GM23338 (cell line): ENCODE data around the gene ZNF248. TPM values are rescaled to one million over a fixed set of nuclear protein-coding genes. Genes with fewer than 3 reads are reported as not detected.

Experiments
- ATAC-seq: fragments of 200-7000 bp; cut with Tn5 transposase; 3 replicates; pipeline ENCODE4 v1.9.1; 2020
- DNase-seq: peaks from one replicate; pipeline ENCODE4 v3.0.0-alpha.2; 2015; ENCODE audit warnings: low spot score
- H2AFZ ChIP-seq: fragments of 200-600 bp; sonication (generic); 2 replicates; pipeline ENCODE4 v1.8.0; 2016; ENCODE audit warnings: antibody characterized with exemption, mild to moderate bottlenecking, moderate library complexity
- H3F3A ChIP-seq: fragments of 200-600 bp; sonication (generic); replicated peaks from 2 replicates; pipeline ENCODE4 v1.8.0; 2017; ENCODE audit warnings: antibody characterized with exemption, mixed run types, low read depth
- H3K27ac ChIP-seq: fragments of 200-600 bp; sonication (generic); 2 replicates; pipeline ENCODE4 v1.6.1; 2016; ENCODE audit warnings: low read depth
- H3K27me3 ChIP-seq: fragments of 200-600 bp; sonication (generic); 2 replicates; pipeline ENCODE4 v1.8.0; 2016; ENCODE audit warnings: mild to moderate bottlenecking, mixed run types, moderate library complexity; ENCODE audit not compliant: insufficient read depth
- H3K36me3 ChIP-seq: fragments of 200-600 bp; sonication (generic); 2 replicates; pipeline ENCODE4 v1.8.0; 2016; ENCODE audit warnings: mild to moderate bottlenecking; ENCODE audit not compliant: insufficient read depth
- H3K4me1 ChIP-seq: fragments of 200-600 bp; sonication (generic); 2 replicates; pipeline ENCODE4 v1.8.0; 2016; ENCODE audit warnings: mild to moderate bottlenecking, moderate library complexity; ENCODE audit not compliant: insufficient read depth
- H3K4me2 ChIP-seq: fragments of 200-600 bp; sonication (generic); 2 replicates; pipeline ENCODE4 v1.7.1; 2017; ENCODE audit warnings: mixed run types
- H3K4me3 ChIP-seq: fragments of 200-600 bp; sonication (generic); 2 replicates; pipeline ENCODE4 v1.6.1; 2016; ENCODE audit warnings: mixed run types
- H3K79me2 ChIP-seq: fragments of 200-600 bp; sonication (generic); replicated peaks from 2 replicates; pipeline ENCODE4 v1.8.0; 2017; ENCODE audit warnings: mild to moderate bottlenecking; ENCODE audit not compliant: insufficient read depth
- H3K9me2 ChIP-seq: fragments of 200-600 bp; sonication (generic); 2 replicates; pipeline ENCODE4 v1.8.0; 2017; ENCODE audit not compliant: insufficient read depth
- H4K20me1 ChIP-seq: fragments of 200-600 bp; sonication (generic); replicated peaks from 2 replicates; pipeline ENCODE4 v1.8.0; 2017; ENCODE audit warnings: mild to moderate bottlenecking; ENCODE audit not compliant: insufficient read depth
- H3K27ac Mint-ChIP-seq: 2 replicates; pipeline ENCODE4 v1.8.0; 2020; ENCODE audit warnings: inconsistent platforms, mild to moderate bottlenecking, moderate library complexity, mixed read lengths
- H3K27me3 Mint-ChIP-seq: 3 replicates; pipeline ENCODE4 v1.8.0; 2022; ENCODE audit warnings: low read depth, mild to moderate bottlenecking, moderate library complexity, mixed read lengths, inconsistent platforms; ENCODE audit not compliant: insufficient read depth, poor library complexity
- H3K36me3 Mint-ChIP-seq: 3 replicates; pipeline ENCODE4 v1.8.0; 2021; ENCODE audit warnings: low read depth, mild to moderate bottlenecking, inconsistent platforms, moderate library complexity, mixed read lengths
- H3K4me1 Mint-ChIP-seq: 3 replicates; pipeline ENCODE4 v1.8.0; 2020; ENCODE audit warnings: mild to moderate bottlenecking, inconsistent platforms, mixed read lengths
- H3K4me3 Mint-ChIP-seq: 3 replicates; pipeline ENCODE4 v1.8.0; 2021; ENCODE audit warnings: moderate library complexity, mild to moderate bottlenecking, inconsistent platforms, mixed read lengths
- H3K9me3 Mint-ChIP-seq: 3 replicates; pipeline ENCODE4 v1.8.0; 2020; ENCODE audit warnings: moderate library complexity, mild to moderate bottlenecking, inconsistent platforms, mixed read lengths
- CREB1 ChIP-seq: fragments of 250-450 bp; sonication (Bioruptor Pico); IDR thresholded peaks from 2 replicates; pipeline ENCODE4 v1.5.0; 2020; ENCODE audit warnings: low read depth, mild to moderate bottlenecking, moderate library complexity
- EZH2 ChIP-seq: fragments of 200-600 bp; sonication (generic); IDR thresholded peaks from one replicate; pipeline ENCODE4 v1.8.0; 2017; ENCODE audit warnings: antibody characterized with exemption, mild to moderate bottlenecking, low read depth; ENCODE audit not compliant: unreplicated experiment
- EZH2phosphoT487 ChIP-seq: fragments of 200-600 bp; sonication (generic); IDR thresholded peaks from one replicate; pipeline ENCODE4 v1.8.1; 2018; ENCODE audit warnings: antibody characterized with exemption; ENCODE audit not compliant: unreplicated experiment
- JUNB ChIP-seq: IDR thresholded peaks from one replicate; pipeline ENCODE4 v1.6.1; 2016; ENCODE audit warnings: antibody characterized with exemption; ENCODE audit not compliant: unreplicated experiment
- NANOG ChIP-seq: IDR thresholded peaks from 2 replicates; pipeline ENCODE4 v1.6.1; 2016; ENCODE audit warnings: antibody characterized with exemption, borderline replicate concordance
- POLR2AphosphoS5 ChIP-seq: IDR thresholded peaks from 2 replicates; pipeline ENCODE4 v1.6.1; 2016; ENCODE audit warnings: antibody characterized with exemption, low read depth
- STAT1 ChIP-seq: IDR thresholded peaks from one replicate; pipeline ENCODE4 v1.6.1; 2016; ENCODE audit warnings: antibody characterized with exemption; ENCODE audit not compliant: unreplicated experiment
- ZNF114 ChIP-seq: fragments of 250-450 bp; sonication (Bioruptor Pico); IDR thresholded peaks from 2 replicates; pipeline ENCODE4 v1.5.0; 2020; ENCODE audit warnings: mild to moderate bottlenecking, moderate library complexity
- ZNF331 ChIP-seq: fragments of 250-450 bp; sonication (Bioruptor Pico); IDR thresholded peaks from 2 replicates; pipeline ENCODE4 v1.5.0; 2020; ENCODE audit warnings: low read depth, mild to moderate bottlenecking, moderate library complexity
- polyA plus RNA-seq: library from polyadenylated mRNA; unstranded; fragments of >200 nt; fragmentation: Nextera tagmentation; extraction: Ambion mirVana; gene quantifications from 2 replicates; pipeline ENCODE4 v1.2.1, GENCODE V29; 2016
- total RNA-seq: library from RNA; depleted of rRNA; stranded (reverse); fragments of >200 nt; shearing (Covaris generic); gene quantifications from 2 replicates; pipeline ENCODE4 v1.2.3, GENCODE V29; 2014
- TF ChIP-seq, protein P1 (sequence below): IDR thresholded peaks from one replicate; pipeline ENCODE4 v1.6.1; 2018; ENCODE audit warnings: antibody characterized with exemption; ENCODE audit not compliant: unreplicated experiment
- TF ChIP-seq, protein P2 (sequence below): IDR thresholded peaks from 2 replicates; pipeline ENCODE4 v1.6.1; 2016; ENCODE audit warnings: antibody characterized with exemption
- TF ChIP-seq, protein P3 (sequence below), 2 experiments: fragments of 200-600 bp in 1 of 2; sonication (generic) in 1 of 2; conservative IDR thresholded peaks; 2 replicates each; pipeline versions ENCODE4 v1.5.1 to v1.6.1; 2016 to 2017; ENCODE audit warnings: antibody characterized with exemption in 2 of 2, low read depth in 2 of 2, mild to moderate bottlenecking in 2 of 2, moderate library complexity in 1 of 2

ZNF248 gene
- total and polyA plus RNA-seq, 2 experiments from 2014 or later, result 2.7 to 5.3 TPM

DNA sequence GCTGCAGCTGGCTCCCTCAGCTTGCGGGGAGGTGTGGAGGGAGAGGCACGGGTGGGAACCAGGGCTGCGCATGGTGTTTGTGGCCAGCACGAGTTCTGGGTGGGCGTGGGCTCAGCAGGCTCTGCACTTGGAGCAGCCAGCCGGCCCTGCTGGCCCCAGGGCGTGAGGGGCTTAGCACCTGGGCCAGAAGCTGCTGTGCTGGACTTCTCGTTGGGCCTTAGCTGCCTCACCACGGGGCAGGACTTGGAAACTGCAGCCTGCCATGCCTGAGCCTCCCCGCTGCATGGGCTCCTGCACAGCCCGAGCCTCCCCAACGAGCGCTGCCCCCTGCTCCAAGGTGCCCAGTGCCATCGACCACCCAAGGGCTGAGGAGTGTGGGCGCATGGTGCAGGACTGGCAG, 120.1 kb downstream of the ZNF248 start:
- Histone ChIP-seq H3K9me2 (no peaks in the 10 kb centered on the region), H3K4me1 (no peaks in the 10 kb centered on the region), H3K4me2 (no peak overlapping the region), H2AFZ (no peak overlapping the region), H3K27me3 (no peaks in the 10 kb centered on the region), H4K20me1 (no peaks in the 10 kb centered on the region), H3K27ac (no peak overlapping the region), H3K79me2 (no peaks in the 10 kb centered on the region), H3F3A (no peaks in the 10 kb centered on the region), H3K4me3 (no peak overlapping the region), H3K36me3 (no peaks in the 10 kb centered on the region)
- Mint-ChIP-seq H3K27me3 (peaks cover 4% of the 10 kb centered on the region), H3K36me3 (peaks cover 41% of the 10 kb centered on the region), H3K27ac (no peak overlapping the region), H3K4me1 (no peaks in the 10 kb centered on the region), H3K9me3 (peaks cover 95% of the 10 kb centered on the region), H3K4me3 (no peak overlapping the region)
- ATAC-seq (no peak), DNase-seq (no peak)
- TF ChIP-seq EZH2phosphoT487, result no peak

DNA sequence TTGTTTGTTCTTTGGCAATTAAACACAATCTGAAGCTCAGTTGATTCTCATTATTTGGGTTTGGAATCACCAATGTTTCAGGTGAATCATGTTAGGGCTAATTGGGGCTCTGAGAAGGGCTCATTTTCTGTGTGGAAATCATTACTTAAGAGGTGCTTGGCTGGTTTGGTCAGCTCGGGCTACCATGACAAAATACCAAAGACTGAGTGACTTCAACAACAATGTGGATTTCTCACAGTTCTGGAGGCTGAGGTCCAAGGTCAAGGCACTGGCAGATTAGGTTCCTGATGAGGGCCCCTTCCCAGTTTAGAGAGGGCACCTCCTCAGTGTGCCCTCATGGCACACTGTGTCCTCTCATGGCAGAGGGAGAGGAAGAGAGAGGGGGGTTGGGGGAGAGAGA, 121.3 kb downstream of the ZNF248 start:
- Histone ChIP-seq H3K27ac (no peak overlapping the region), H3K4me3 (no peak overlapping the region), H3K79me2 (no peaks in the 10 kb centered on the region), H3K36me3 (no peaks in the 10 kb centered on the region), H2AFZ (no peak overlapping the region), H3K27me3 (no peaks in the 10 kb centered on the region), H3F3A (no peaks in the 10 kb centered on the region), H3K4me1 (no peaks in the 10 kb centered on the region), H4K20me1 (no peaks in the 10 kb centered on the region), H3K4me2 (no peak overlapping the region), H3K9me2 (no peaks in the 10 kb centered on the region)
- ATAC-seq (no peak), DNase-seq (no peak)
- H3K36me3 Mint-ChIP-seq, result peaks cover 34% of the 10 kb centered on the region
- H3K4me3 Mint-ChIP-seq, result no peak overlapping the region
- H3K9me3 Mint-ChIP-seq, result peaks cover 91% of the 10 kb centered on the region
- H3K27ac Mint-ChIP-seq, result no peak overlapping the region
- peaks cover 4% of the 10 kb centered on the region for H3K27me3 Mint-ChIP-seq
- TF ChIP-seq EZH2, result no peak
- TF ChIP-seq, protein P1, sequence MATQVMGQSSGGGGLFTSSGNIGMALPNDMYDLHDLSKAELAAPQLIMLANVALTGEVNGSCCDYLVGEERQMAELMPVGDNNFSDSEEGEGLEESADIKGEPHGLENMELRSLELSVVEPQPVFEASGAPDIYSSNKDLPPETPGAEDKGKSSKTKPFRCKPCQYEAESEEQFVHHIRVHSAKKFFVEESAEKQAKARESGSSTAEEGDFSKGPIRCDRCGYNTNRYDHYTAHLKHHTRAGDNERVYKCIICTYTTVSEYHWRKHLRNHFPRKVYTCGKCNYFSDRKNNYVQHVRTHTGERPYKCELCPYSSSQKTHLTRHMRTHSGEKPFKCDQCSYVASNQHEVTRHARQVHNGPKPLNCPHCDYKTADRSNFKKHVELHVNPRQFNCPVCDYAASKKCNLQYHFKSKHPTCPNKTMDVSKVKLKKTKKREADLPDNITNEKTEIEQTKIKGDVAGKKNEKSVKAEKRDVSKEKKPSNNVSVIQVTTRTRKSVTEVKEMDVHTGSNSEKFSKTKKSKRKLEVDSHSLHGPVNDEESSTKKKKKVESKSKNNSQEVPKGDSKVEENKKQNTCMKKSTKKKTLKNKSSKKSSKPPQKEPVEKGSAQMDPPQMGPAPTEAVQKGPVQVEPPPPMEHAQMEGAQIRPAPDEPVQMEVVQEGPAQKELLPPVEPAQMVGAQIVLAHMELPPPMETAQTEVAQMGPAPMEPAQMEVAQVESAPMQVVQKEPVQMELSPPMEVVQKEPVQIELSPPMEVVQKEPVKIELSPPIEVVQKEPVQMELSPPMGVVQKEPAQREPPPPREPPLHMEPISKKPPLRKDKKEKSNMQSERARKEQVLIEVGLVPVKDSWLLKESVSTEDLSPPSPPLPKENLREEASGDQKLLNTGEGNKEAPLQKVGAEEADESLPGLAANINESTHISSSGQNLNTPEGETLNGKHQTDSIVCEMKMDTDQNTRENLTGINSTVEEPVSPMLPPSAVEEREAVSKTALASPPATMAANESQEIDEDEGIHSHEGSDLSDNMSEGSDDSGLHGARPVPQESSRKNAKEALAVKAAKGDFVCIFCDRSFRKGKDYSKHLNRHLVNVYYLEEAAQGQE, result no peak
- no peak for TF ChIP-seq ZNF331 (CRISPR knock-in tag)
- TF ChIP-seq, protein P2, sequence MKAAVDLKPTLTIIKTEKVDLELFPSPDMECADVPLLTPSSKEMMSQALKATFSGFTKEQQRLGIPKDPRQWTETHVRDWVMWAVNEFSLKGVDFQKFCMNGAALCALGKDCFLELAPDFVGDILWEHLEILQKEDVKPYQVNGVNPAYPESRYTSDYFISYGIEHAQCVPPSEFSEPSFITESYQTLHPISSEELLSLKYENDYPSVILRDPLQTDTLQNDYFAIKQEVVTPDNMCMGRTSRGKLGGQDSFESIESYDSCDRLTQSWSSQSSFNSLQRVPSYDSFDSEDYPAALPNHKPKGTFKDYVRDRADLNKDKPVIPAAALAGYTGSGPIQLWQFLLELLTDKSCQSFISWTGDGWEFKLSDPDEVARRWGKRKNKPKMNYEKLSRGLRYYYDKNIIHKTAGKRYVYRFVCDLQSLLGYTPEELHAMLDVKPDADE, result no peak
- TF ChIP-seq JUNB, result no peak
- TF ChIP-seq, protein P3, sequence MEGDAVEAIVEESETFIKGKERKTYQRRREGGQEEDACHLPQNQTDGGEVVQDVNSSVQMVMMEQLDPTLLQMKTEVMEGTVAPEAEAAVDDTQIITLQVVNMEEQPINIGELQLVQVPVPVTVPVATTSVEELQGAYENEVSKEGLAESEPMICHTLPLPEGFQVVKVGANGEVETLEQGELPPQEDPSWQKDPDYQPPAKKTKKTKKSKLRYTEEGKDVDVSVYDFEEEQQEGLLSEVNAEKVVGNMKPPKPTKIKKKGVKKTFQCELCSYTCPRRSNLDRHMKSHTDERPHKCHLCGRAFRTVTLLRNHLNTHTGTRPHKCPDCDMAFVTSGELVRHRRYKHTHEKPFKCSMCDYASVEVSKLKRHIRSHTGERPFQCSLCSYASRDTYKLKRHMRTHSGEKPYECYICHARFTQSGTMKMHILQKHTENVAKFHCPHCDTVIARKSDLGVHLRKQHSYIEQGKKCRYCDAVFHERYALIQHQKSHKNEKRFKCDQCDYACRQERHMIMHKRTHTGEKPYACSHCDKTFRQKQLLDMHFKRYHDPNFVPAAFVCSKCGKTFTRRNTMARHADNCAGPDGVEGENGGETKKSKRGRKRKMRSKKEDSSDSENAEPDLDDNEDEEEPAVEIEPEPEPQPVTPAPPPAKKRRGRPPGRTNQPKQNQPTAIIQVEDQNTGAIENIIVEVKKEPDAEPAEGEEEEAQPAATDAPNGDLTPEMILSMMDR (conservative IDR thresholded peaks at IDR 0.05; ENCODE audit: low read depth in 2 of 2), result no peak
- TF ChIP-seq STAT1, result no peak
- TF ChIP-seq NANOG, result no peak
- TF ChIP-seq CREB1, result no peak
- TF ChIP-seq POLR2AphosphoS5, result no peak
- TF ChIP-seq ZNF114 (CRISPR knock-in tag), result no peak
- H3K4me1 Mint-ChIP-seq, result no peaks in the 10 kb centered on the region
